Activated naive CD4-positive, alpha-beta T cell treated with anti-CD3 and anti-CD28 coated beads, Interleukin-2, amount 50 U/mL, for 72 hours (primary cell): ENCODE results near the gene CMTM8. TPM values are rescaled to one million over a fixed set of nuclear protein-coding genes. Genes with fewer than 3 reads are reported as not detected.

Experiments used
- ATAC-seq, 2 donors: fragments of 150-1000 bp; cut with Tn5 transposase; 2 replicates each; pipeline ENCODE4 v1.10.0; 2021; ENCODE audit warnings: mild to moderate bottlenecking in 2 of 2, moderate library complexity in 2 of 2
- DNase-seq, 2 donors: peaks; one replicate each; pipeline ENCODE4 v3.0.0; 2021 to 2022; ENCODE audit warnings: low spot score in 2 of 2
- H3K27ac Mint-ChIP-seq, 2 donors: one replicate each; pipeline ENCODE4 v1.8.0; 2022; ENCODE audit warnings: mild to moderate bottlenecking in 2 of 2, mixed read lengths in 2 of 2
- H3K36me3 Mint-ChIP-seq, 2 donors: one replicate each; pipeline ENCODE4 v1.8.0; 2022; ENCODE audit warnings: mixed read lengths in 2 of 2
- H3K9me3 Mint-ChIP-seq, 2 donors: one replicate each; pipeline ENCODE4 v1.8.0; 2022; ENCODE audit warnings: mixed read lengths in 2 of 2
- total RNA-seq, 2 donors: library from RNA; stranded (reverse); gene quantifications; one replicate each; pipeline ENCODE4 v1.2.3, GENCODE V29; 2022

Gene CMTM8
- total RNA-seq, 2 donors from 2014 or later: 7.8 to 9.5 TPM

DNA sequence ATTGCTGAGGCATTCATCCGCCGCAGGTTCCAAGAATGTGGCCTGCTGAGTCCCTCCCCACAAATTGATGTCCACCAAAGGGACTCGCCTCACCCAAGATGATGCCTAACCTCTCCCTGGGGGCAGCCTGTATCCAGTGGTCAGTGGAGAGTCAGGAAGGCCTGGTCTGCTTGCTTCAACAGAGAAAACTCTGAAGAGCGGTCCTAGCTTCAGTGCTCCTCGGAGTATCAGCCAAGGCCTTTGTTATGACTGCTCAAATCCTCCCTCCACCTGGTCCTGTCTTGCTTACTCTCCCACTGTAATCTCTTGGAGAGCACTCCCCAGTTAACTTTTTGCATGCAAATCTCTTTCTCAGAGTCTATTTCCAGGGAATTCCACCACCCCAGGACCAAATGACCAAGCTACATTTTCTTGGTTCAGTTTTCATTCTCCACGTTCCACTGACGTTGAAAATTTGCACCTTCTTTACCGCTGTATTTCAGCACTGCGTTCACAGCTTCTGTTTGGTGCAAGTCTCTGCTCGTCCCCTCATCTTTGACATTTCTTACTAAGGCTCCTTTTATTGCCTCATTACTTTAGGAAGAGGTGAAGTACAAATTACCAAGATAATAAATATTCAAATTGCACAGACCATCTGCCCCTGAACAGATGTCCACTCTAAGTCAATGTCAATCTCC, 175.5 kb downstream of the CMTM8 start:
- Mint-ChIP-seq H3K36me3 (peaks cover 7 to 35% of the 10 kb centered on the region in 2 donors), H3K27ac (peak overlapping the region; percentile 81 to 93), H3K9me3 (peaks cover 0 to 8% of the 10 kb centered on the region in 2 donors)
- ATAC-seq: peak; percentile 4 to 19
- DNase-seq: no peak

DNA sequence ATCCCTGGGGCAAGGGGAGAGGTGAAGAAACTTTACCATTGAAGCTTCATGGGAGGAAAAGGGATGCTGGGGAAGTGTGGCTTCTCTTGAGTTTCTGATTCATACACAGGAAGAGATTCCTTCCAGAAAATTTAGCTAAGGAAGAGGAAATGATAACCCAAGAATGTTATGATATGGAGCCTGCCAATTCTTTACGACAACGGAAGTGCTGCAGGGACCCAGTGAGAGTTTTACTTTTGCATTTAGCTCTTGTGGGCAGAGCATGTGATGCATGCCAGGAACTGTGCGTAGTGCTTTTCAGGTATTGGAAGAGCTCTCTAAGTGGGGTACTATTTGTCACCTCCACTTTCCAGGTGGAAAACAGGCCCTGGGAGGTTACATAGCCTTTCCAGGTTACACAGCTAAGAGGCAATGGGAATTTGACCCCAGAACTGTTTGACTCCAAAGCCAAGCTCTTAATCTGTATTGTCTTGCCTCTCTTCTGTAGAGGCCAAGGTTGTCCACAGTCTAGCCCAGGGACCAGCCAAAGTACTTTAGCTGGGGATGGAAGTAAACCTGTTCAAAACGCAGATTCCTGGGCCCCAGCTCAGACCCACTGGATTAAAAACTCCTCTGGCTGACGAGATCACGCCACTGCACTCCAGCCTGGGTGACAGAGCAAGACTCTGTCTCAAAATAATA, 176.2 kb downstream of the CMTM8 start:
- Mint-ChIP-seq H3K36me3 (peaks cover 7 to 41% of the 10 kb centered on the region in 2 donors), H3K27ac (peak overlapping the region; percentile 81 to 93), H3K9me3 (peaks cover 0 to 8% of the 10 kb centered on the region in 2 donors)
- ATAC-seq: peak; percentile 87 to 90
- no peak for DNase-seq

DNA sequence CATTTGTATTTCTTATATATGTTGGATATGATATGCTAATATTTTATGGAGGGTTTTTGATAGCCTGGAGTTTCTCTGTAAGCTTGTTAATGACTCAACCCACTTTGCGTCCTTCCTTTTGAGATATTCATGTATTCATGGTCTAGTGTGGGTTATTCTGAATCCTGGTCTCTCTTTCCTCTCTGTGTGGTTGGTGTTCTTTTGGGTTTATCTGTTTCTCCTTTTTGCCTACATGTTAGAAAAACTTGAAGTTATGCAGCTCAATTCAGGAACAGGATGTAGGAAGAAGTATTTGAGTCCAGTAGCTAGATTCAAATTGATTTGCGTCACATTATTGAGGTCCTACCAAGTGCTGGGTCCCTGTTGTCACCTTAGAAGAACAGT, 181.3 kb downstream of the CMTM8 start:
- ATAC-seq (peak in 1 of 2 donors; percentile 17), DNase-seq (no peak)
- Mint-ChIP-seq H3K27ac (peak overlapping the region; percentile 65 to 91), H3K9me3 (no peaks in the 10 kb centered on the region), H3K36me3 (peaks cover 9 to 34% of the 10 kb centered on the region in 2 donors)

Other genes with a start within 250 kb of the CMTM8 start
- 10 to 100 TPM in 1 of 2 donors, 1 to 10 TPM in 1; 8.4 to 13.6 TPM for gene GPD1L, start 132.1 kb upstream of the CMTM8 start, total RNA-seq
- gene CMTM7, start 153.2 kb downstream of the CMTM8 start, total RNA-seq: 10 to 100 TPM; 34.2 to 59.9 TPM